T-cell (primary cell): ENCODE results near the gene VWF. TPM values are rescaled to one million over a fixed set of nuclear protein-coding genes. Genes with fewer than 3 reads are reported as not detected.

Experiments used
- ATAC-seq, 4 experiments: fragments of 200-7000 bp in 3 of 4; fragments of 150-1000 bp in 1 of 4; cut with Tn5 transposase; replicated peaks in 1 of 4; 1 replicate in 3 of 4; 2 replicates in 1 of 4; pipeline ENCODE4 v1.10.0; 2021; ENCODE audit warnings: moderate library complexity in 3 of 4, mild to moderate bottlenecking in 2 of 4, moderate number of reproducible peaks in 1 of 4
- CTCF ChIA-PET, 2 donors: fragments of 300-600 bp; sonication (Branson Sonifier 250); formaldehyde crosslinking; loops; one replicate each; lab custom pipeline; 2022; ENCODE audit warnings: antibody characterized with exemption in 2 of 2; lab: Charles Lee
- POLR2A ChIA-PET, 2 donors: fragments of 300-600 bp; sonication (Branson Sonifier 250); formaldehyde crosslinking; loops; one replicate each; lab custom pipeline; 2022; ENCODE audit warnings: antibody characterized with exemption in 2 of 2; lab: Charles Lee
- DNase-seq, 35 experiments: peaks; one replicate each; pipeline versions ENCODE4 v3.0.0 to v3.0.0-alpha.2; 2013 to 2023
- H3K27ac ChIP-seq: one replicate; pipeline ENCODE4 v1.5.1; 2013; ENCODE audit warnings: low read length
- H3K27me3 ChIP-seq, 2 experiments: replicated peaks in 1 of 2; 1 replicate in 1 of 2; 2 replicates in 1 of 2; pipeline versions ENCODE4 v1.6.1 to v1.7.0; 2013; ENCODE audit warnings: low read length in 1 of 2, mixed read lengths in 1 of 2; ENCODE audit not compliant: control insufficient read depth in 2 of 2, insufficient read depth in 2 of 2; ENCODE audit errors: extremely low read depth in 1 of 2
- H3K36me3 ChIP-seq, 2 donors: 1 replicate in 1 of 2; 2 replicates in 1 of 2; pipeline versions ENCODE4 v1.6.1 to v1.7.0; 2013; ENCODE audit warnings: low read length in 1 of 2; ENCODE audit not compliant: control insufficient read depth in 2 of 2, insufficient read depth in 1 of 2; ENCODE audit errors: extremely low read depth in 1 of 2
- H3K4me1 ChIP-seq, 2 experiments: 1 replicate in 1 of 2; 2 replicates in 1 of 2; pipeline versions ENCODE4 v1.6.1 to v1.7.0; 2013; ENCODE audit warnings: low read length in 2 of 2, mixed read lengths in 1 of 2; ENCODE audit not compliant: insufficient read depth in 2 of 2, control insufficient read depth in 1 of 2; ENCODE audit errors: extremely low read depth in 1 of 2
- H3K4me3 ChIP-seq, 2 donors: 1 replicate in 1 of 2; 2 replicates in 1 of 2; pipeline versions ENCODE4 v1.5.1 to v1.7.0; 2013; ENCODE audit warnings: mild to moderate bottlenecking in 2 of 2, low read length in 1 of 2, moderate library complexity in 1 of 2; ENCODE audit not compliant: control insufficient read depth in 1 of 2; ENCODE audit errors: extremely low read depth in 1 of 2
- H3K9me3 ChIP-seq: 2 replicates; pipeline ENCODE4 v1.7.0; 2013
- H3K27ac Mint-ChIP-seq, 2 donors: one replicate each; pipeline ENCODE4 v1.8.0; 2020 to 2021; ENCODE audit warnings: mild to moderate bottlenecking in 2 of 2, mixed read lengths in 2 of 2
- H3K27me3 Mint-ChIP-seq, 2 donors: one replicate each; pipeline ENCODE4 v1.8.0; 2021 to 2022; ENCODE audit warnings: mixed read lengths in 2 of 2
- H3K36me3 Mint-ChIP-seq: one replicate; pipeline ENCODE4 v1.8.0; 2021; ENCODE audit warnings: mixed read lengths
- H3K4me1 Mint-ChIP-seq, 3 donors: one replicate each; pipeline ENCODE4 v1.8.0; 2020 to 2022; ENCODE audit warnings: mixed read lengths in 3 of 3, mild to moderate bottlenecking in 1 of 3
- H3K4me3 Mint-ChIP-seq, 3 donors: one replicate each; pipeline ENCODE4 v1.8.0; 2020 to 2022; ENCODE audit warnings: mild to moderate bottlenecking in 3 of 3, mixed read lengths in 3 of 3, moderate library complexity in 3 of 3
- H3K9me3 Mint-ChIP-seq, 3 donors: one replicate each; pipeline ENCODE4 v1.8.0; 2020 to 2022; ENCODE audit warnings: mixed read lengths in 3 of 3
- WGBS: methylation state at CpG from one replicate; pipeline ENCODE4 v1.1.5; 2013; ENCODE audit warnings: missing lambda C conversion rate; ENCODE audit not compliant: insufficient coverage; 5-methylcytosine and 5-hydroxymethylcytosine counted together
- total RNA-seq, 35 experiments: library from RNA in 6 of 35; stranded (reverse) in 6 of 35; fragments of 120-200 nt in 1 of 35; gene quantifications; one replicate each; pipeline versions ENCODE4 v1.2.1 to v1.2.4 and lab custom pipeline; 2013 to 2026

VWF gene
- total RNA-seq, 5 donors from 2014 or later (not counting 1 experiment from before 2014, with no cell fraction given) = 0.13 to 0.90 (median 0.74) TPM; not detected in 1

DNA sequence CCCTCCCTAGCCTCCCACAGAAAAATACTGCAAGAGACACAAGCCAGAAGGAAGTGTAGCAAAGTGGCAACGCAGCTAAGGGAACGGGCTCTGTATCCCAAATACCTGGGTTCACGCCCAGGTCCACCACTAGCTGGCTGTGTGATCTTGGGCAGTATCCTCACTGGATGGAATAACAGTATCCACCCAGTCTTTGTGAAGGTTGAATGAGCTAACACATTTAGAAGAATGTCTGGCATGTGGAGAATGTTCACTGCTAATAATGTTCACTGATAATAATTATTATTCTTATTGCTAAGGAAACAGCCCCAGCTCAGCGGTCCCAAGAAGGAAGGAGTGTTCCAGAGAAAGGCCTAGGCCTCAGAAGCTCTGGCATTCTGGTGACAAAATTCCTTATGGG, 70.9 kb downstream of the VWF start:
- Mint-ChIP-seq H3K27ac (no peak overlapping the region), H3K4me1 (peaks cover 0 to 6% (median 0%) of the 10 kb centered on the region in 3 donors), H3K36me3 (no peaks in the 10 kb centered on the region), H3K4me3 (no peak overlapping the region), H3K9me3 (no peaks in the 10 kb centered on the region), H3K27me3 (peaks cover 7 to 30% of the 10 kb centered on the region in 2 donors)
- CTCF ChIA-PET = interaction anchor here (0.5 to 0.6 kb wide), 2 partner anchors 11 to 230 kb away, joined by 3 to 4 read pairs; no protein-coding TSS in a partner anchor
- 96% methylated on average over 3 of the region's 4 CpGs for WGBS
- Histone ChIP-seq H3K36me3 (no peaks in the 10 kb centered on the region), H3K4me3 (no peak overlapping the region), H3K9me3 (no peaks in the 10 kb centered on the region), H3K27me3 (peaks cover 0 to 36% of the 10 kb centered on the region in 2 experiments), H3K4me1 (peaks cover 0 to 9% of the 10 kb centered on the region in 2 experiments), H3K27ac (no peak overlapping the region)
- POLR2A ChIA-PET = interaction anchor here in 1 of 2 donors (0.6 kb wide), 1 partner anchor 344 kb away, joined by 10 read pairs; no protein-coding TSS in a partner anchor
- ATAC-seq (no peak), DNase-seq (no peak)

DNA sequence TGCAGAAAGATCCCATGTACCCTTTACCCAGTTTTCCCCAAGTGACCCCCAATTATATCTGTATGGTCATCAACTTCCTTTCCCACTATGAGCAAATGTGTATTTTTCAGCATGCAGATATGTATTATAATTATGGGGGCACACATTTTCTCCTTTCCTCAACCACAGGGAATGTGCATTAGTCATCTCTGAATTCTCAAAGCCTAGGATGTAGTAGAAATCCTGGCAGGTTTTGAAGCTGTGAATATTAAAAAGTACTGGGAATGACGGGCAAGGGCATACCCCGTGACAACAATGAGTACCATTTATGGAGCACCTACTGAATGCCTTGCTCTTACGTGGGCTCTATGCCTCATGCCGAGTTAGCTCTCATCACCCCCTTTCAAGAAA, 71.5 kb downstream of the VWF start:
- Histone ChIP-seq H3K9me3 (no peaks in the 10 kb centered on the region), H3K4me1 (peaks cover 0 to 9% of the 10 kb centered on the region in 2 experiments), H3K27me3 (peaks cover 0 to 35% of the 10 kb centered on the region in 2 experiments), H3K4me3 (no peak overlapping the region), H3K36me3 (no peaks in the 10 kb centered on the region), H3K27ac (no peak overlapping the region)
- ChIA-PET CTCF (interaction anchor here in 1 of 2 donors (1.0 kb wide), 1 partner anchor 223 kb away, joined by 3 read pairs; no protein-coding TSS in a partner anchor), POLR2A (no interaction called here)
- H3K36me3 Mint-ChIP-seq = no peaks in the 10 kb centered on the region
- no peaks in the 10 kb centered on the region for H3K9me3 Mint-ChIP-seq
- peaks cover 0 to 6% (median 0%) of the 10 kb centered on the region in 3 donors for H3K4me1 Mint-ChIP-seq
- H3K27me3 Mint-ChIP-seq = peaks cover 7 to 26% of the 10 kb centered on the region in 2 donors
- no peak for DNase-seq
- H3K27ac Mint-ChIP-seq = no peak overlapping the region
- H3K4me3 Mint-ChIP-seq = no peak overlapping the region
- no peak for ATAC-seq
- WGBS = no CpG with 5 or more reads among the region's 4 CpGs

DNA sequence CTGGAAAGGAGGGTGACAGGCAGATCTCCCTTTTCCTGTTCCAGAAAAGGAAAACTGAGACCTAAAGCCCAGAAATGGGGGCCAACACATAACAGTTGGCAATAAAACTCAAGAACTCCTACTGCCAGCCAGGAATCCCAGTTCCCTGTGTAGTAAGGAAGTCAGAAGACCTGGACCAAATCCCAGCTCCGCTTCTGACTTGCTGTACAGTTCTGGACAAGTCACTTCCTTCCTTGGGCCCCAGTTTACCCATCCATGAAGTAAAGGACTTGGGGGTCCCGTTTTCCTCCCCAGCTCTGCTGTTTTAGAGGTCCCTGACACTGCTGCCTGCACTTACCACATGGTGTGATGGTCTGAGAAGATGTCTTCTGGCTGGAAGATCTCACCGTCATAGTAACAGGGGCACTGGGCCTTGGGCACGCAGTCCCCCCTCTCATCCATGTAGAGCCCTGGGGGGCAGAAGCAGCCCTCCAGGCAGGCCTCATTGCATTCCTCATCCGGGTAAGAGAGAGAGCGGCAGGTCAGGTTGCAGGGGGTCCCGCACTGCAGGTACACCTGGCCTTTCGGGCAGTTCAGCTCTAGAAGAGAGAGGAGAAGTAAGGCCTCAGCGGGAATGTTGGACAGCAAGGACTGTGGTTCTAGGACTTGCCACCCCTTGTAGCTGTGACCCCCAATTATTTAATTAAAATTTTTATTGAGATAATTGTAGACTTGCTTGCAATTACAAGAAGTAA, 72.1 kb downstream of the VWF start:
- H3K36me3 ChIP-seq = no peaks in the 10 kb centered on the region
- H3K4me3 ChIP-seq = no peak overlapping the region
- Mint-ChIP-seq H3K36me3 (no peaks in the 10 kb centered on the region), H3K27ac (no peak overlapping the region), H3K4me1 (peaks cover 0 to 6% (median 0%) of the 10 kb centered on the region in 3 donors), H3K4me3 (no peak overlapping the region), H3K27me3 (peaks cover 7 to 20% of the 10 kb centered on the region in 2 donors), H3K9me3 (no peaks in the 10 kb centered on the region)
- no peak overlapping the region for H3K27ac ChIP-seq
- WGBS = 92% methylated on average over 2 of the region's 9 CpGs
- no peaks in the 10 kb centered on the region for H3K9me3 ChIP-seq
- peaks cover 0 to 30% of the 10 kb centered on the region in 2 experiments for H3K27me3 ChIP-seq
- DNase-seq (no peak), ATAC-seq (no peak)
- ChIA-PET CTCF (interaction anchor here in 1 of 2 donors (1.0 kb wide), 1 partner anchor 224 kb away, joined by 3 read pairs; no protein-coding TSS in a partner anchor), POLR2A (no interaction called here)
- peaks cover 0 to 9% of the 10 kb centered on the region in 2 experiments for H3K4me1 ChIP-seq

DNA sequence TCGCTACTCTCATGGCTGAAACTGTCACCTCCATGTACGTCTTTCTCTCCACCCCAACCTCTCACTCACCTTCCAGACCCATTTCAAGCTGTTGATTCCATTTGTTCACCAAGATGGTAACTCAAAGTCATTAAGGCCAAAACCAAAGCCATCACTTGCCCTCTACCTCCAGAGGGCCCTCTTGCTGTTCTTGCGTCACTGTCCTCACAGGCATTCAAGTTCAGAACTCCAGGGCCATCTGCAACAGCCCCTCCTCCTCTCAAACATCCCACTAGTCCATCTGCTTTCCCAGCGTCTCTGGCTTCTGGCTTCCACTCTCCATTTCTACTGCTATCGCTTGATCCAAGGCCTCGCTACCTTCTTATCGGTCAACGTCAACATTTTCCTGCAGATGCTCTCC, 74.5 kb downstream of the VWF start:
- Histone ChIP-seq H3K36me3 (no peaks in the 10 kb centered on the region), H3K4me3 (no peak overlapping the region), H3K27me3 (peaks cover 0 to 18% of the 10 kb centered on the region in 2 experiments), H3K27ac (no peak overlapping the region), H3K9me3 (no peaks in the 10 kb centered on the region), H3K4me1 (no peaks in the 10 kb centered on the region)
- no peak for ATAC-seq
- Mint-ChIP-seq H3K4me3 (no peak overlapping the region), H3K9me3 (no peaks in the 10 kb centered on the region), H3K4me1 (no peaks in the 10 kb centered on the region), H3K36me3 (no peaks in the 10 kb centered on the region), H3K27me3 (peaks cover 17 to 27% of the 10 kb centered on the region in 2 donors), H3K27ac (no peak overlapping the region)
- DNase-seq = no peak
- ChIA-PET CTCF (interaction anchor here in 1 of 2 donors (0.7 kb wide), 1 partner anchor 176 kb away, joined by 5 read pairs; no protein-coding TSS in a partner anchor), POLR2A (no interaction called here)
- WGBS = 92% methylated on average over 8 of the region's 8 CpGs

DNA sequence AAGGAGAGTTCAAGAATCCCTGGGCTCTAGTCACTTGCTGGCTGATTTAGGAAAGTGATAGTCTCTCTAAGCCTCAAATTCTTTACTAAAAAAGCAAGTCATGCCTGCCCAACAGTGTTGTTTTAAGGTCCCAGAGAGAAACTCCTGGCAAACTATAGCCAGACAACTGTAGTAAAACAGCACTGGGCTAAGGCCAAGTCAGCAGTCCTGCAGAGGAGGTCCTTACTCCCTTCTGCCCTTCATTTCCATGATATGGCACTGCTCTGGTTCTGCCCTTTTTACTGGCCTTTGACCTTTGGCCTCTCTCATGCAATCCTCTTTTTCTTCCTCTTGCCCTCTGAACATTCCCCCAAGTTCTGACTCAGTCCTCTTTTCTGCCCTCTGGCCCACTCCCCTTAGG, 74.9 kb downstream of the VWF start:
- H3K27ac ChIP-seq = no peak overlapping the region
- no peaks in the 10 kb centered on the region for H3K9me3 ChIP-seq
- ATAC-seq (no peak), DNase-seq (no peak)
- peaks cover 0 to 18% of the 10 kb centered on the region in 2 experiments for H3K27me3 ChIP-seq
- Mint-ChIP-seq H3K9me3 (no peaks in the 10 kb centered on the region), H3K4me1 (no peaks in the 10 kb centered on the region), H3K27me3 (peaks cover 18 to 29% of the 10 kb centered on the region in 2 donors), H3K36me3 (no peaks in the 10 kb centered on the region), H3K4me3 (no peak overlapping the region), H3K27ac (no peak overlapping the region)
- no peaks in the 10 kb centered on the region for H3K4me1 ChIP-seq
- H3K36me3 ChIP-seq = no peaks in the 10 kb centered on the region
- H3K4me3 ChIP-seq = no peak overlapping the region
- CTCF ChIA-PET = interaction anchor here in 1 of 2 donors (0.5 kb wide), 1 partner anchor 9 kb away, joined by 3 read pairs; no protein-coding TSS in a partner anchor
- POLR2A ChIA-PET = no interaction called here

DNA sequence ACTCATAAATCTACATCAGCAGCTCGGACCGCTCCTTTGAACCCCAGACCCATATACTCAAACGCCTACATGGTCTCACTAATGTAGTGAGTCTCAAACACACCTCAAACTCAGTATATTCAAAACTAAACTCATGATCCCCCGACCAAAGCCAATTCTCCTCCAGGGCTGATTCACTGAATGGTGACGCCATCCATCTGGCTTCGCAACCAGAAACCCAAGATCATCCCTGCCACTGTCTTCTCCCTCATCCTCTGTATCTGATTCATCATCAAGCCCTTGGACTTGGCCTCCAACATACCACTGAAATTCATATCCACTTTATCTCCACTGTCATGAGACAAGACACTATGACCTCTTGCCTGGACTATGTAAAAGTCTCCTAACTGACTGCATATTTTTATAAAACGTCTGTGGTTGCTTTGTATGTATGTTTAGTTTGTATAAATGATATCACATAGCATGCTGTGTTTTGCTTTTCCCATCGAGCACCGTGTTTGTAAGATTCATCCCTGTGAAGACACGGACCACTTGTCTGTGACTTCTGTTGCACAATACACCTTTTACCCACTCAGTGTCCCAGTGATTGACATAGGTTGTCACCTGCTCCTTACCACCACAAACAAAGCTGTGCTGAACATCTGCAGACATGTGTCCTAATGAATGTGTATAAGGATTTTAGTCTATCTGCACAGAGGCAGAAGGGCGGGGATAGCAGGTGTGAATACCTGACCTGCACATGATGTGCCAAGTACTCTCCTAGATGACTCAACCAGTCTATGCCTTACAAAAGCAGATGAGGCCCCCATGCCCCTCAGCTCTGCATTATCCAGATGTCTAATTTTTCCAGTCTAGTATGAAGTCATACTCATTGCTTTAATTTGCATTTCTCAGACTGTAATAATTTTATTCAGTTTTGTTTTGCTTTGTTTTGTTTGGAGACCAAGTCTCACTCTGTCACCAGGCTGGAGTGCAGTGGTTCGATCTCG, 76.9 kb downstream of the VWF start:
- ATAC-seq (no peak), DNase-seq (no peak)
- no peaks in the 10 kb centered on the region for H3K36me3 Mint-ChIP-seq
- no peak overlapping the region for H3K27ac Mint-ChIP-seq
- POLR2A ChIA-PET = no interaction called here
- CTCF ChIA-PET = interaction anchor here in 1 of 2 donors (0.6 to 1.6 kb wide), 3 partner anchors 58 to 274 kb away, joined by 3 to 5 read pairs (median 3); no protein-coding TSS in a partner anchor
- no peaks in the 10 kb centered on the region for H3K4me1 Mint-ChIP-seq
- no peak overlapping the region for H3K4me3 Mint-ChIP-seq
- Histone ChIP-seq H3K9me3 (no peaks in the 10 kb centered on the region), H3K27ac (no peak overlapping the region), H3K36me3 (no peaks in the 10 kb centered on the region), H3K27me3 (peaks cover 0 to 22% of the 10 kb centered on the region in 2 experiments), H3K4me1 (no peaks in the 10 kb centered on the region), H3K4me3 (no peak overlapping the region)
- H3K27me3 Mint-ChIP-seq = peaks cover 18 to 29% of the 10 kb centered on the region in 2 donors
- 78% methylated on average over 8 of the region's 13 CpGs for WGBS
- no peaks in the 10 kb centered on the region for H3K9me3 Mint-ChIP-seq
